Ishikawa (cell line): ENCODE data around the gene COASY.

Experiments used
- CEBPB ChIP-seq: IDR thresholded peaks from 2 replicates; pipeline ENCODE4 v1.6.1; 2012
- CREB1 ChIP-seq: IDR thresholded peaks from 2 replicates; pipeline ENCODE4 v1.6.1; 2012; ENCODE audit warnings: low read depth
- EGR1 ChIP-seq: IDR thresholded peaks from 2 replicates; pipeline ENCODE4 v1.6.1; 2012
- EP300 ChIP-seq: IDR thresholded peaks from 2 replicates; pipeline ENCODE4 v1.6.1; 2012; ENCODE audit warnings: borderline replicate concordance
- FOXM1 ChIP-seq: IDR thresholded peaks from 2 replicates; pipeline ENCODE4 v1.6.1; 2012; ENCODE audit warnings: low read depth, borderline replicate concordance
- NFIC ChIP-seq: IDR thresholded peaks from 2 replicates; pipeline ENCODE4 v1.6.1; 2012
- RAD21 ChIP-seq: IDR thresholded peaks from 2 replicates; pipeline ENCODE4 v1.6.1; 2012; ENCODE audit warnings: low read depth
- TAF1 ChIP-seq: IDR thresholded peaks from 2 replicates; pipeline ENCODE4 v1.6.1; 2012; ENCODE audit warnings: low read depth, mild to moderate bottlenecking
- TCF12 ChIP-seq: IDR thresholded peaks from 2 replicates; pipeline ENCODE4 v1.6.1; 2012; ENCODE audit warnings: low read depth
- TEAD4 ChIP-seq: IDR thresholded peaks from 2 replicates; pipeline ENCODE4 v1.6.1; 2012
- USF1 ChIP-seq: IDR thresholded peaks from 2 replicates; pipeline ENCODE4 v1.6.1; 2012
- YY1 ChIP-seq: IDR thresholded peaks from 2 replicates; pipeline ENCODE4 v1.6.1; 2012; ENCODE audit warnings: low read depth
- ZBTB7A ChIP-seq: IDR thresholded peaks from 2 replicates; pipeline ENCODE4 v1.6.1; 2012; ENCODE audit warnings: low read depth
- TF ChIP-seq, protein P1 (sequence below): IDR thresholded peaks from 2 replicates; pipeline ENCODE4 v1.6.1; 2012
- TF ChIP-seq, protein P2 (sequence below): IDR thresholded peaks from 2 replicates; pipeline ENCODE4 v1.6.1; 2012; ENCODE audit warnings: low read depth, mild to moderate bottlenecking

Gene COASY

GRCh38 chr17:42564815-42565522, 3.0 kb downstream of the COASY start:
- no peak for TF ChIP-seq TEAD4
- TF ChIP-seq, protein P1, sequence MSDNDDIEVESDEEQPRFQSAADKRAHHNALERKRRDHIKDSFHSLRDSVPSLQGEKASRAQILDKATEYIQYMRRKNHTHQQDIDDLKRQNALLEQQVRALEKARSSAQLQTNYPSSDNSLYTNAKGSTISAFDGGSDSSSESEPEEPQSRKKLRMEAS: no peak
- no peak for TF ChIP-seq EP300
- no peak for TF ChIP-seq NFIC

- TF ChIP-seq, protein P2, sequence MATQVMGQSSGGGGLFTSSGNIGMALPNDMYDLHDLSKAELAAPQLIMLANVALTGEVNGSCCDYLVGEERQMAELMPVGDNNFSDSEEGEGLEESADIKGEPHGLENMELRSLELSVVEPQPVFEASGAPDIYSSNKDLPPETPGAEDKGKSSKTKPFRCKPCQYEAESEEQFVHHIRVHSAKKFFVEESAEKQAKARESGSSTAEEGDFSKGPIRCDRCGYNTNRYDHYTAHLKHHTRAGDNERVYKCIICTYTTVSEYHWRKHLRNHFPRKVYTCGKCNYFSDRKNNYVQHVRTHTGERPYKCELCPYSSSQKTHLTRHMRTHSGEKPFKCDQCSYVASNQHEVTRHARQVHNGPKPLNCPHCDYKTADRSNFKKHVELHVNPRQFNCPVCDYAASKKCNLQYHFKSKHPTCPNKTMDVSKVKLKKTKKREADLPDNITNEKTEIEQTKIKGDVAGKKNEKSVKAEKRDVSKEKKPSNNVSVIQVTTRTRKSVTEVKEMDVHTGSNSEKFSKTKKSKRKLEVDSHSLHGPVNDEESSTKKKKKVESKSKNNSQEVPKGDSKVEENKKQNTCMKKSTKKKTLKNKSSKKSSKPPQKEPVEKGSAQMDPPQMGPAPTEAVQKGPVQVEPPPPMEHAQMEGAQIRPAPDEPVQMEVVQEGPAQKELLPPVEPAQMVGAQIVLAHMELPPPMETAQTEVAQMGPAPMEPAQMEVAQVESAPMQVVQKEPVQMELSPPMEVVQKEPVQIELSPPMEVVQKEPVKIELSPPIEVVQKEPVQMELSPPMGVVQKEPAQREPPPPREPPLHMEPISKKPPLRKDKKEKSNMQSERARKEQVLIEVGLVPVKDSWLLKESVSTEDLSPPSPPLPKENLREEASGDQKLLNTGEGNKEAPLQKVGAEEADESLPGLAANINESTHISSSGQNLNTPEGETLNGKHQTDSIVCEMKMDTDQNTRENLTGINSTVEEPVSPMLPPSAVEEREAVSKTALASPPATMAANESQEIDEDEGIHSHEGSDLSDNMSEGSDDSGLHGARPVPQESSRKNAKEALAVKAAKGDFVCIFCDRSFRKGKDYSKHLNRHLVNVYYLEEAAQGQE: no peak
- TF ChIP-seq ZBTB7A (no peak), CEBPB (no peak), YY1 (no peak), USF1 (no peak), TEAD4 (no peak), EGR1 (no peak), FOXM1 (no peak), TCF12 (no peak), EP300 (no peak), TAF1 (no peak)
- TF ChIP-seq, protein P1: no peak
Measured at GRCh38 chr17:42565523-42566214, 3.7 kb downstream of the COASY start.

DNA sequence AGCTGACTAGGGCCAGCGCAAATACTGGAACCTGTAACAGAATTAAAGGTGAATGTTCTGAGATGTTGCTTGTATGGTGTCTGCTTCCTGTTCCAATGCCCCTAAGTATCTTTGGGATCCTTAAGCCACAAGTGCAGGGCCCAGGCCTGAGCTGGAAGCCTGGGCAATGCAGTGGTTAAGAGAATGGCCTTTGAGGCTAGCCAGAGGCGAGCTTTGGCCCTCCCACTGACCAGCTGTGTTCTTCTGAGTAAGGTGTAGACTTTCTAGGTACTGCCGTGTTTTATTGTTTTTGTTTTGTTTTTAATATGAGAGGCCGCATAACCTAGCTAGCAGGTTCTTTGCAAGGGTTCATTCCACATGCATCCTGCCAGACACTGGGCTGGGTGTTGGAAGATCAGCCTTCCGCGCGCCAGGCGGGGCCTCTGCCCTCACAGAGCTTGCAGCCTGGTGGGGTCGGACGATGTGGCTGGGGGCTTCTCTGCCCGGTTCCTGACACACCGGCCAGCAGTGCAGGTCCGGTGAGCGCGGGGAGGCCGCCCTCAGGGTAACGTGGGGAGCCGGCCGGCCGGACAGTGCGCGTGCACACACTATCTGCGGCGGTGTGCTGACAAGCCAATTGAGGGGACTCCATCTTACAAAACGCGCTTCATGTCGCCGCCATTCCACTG, 4.4 kb downstream of the COASY start:
- TF ChIP-seq USF1 (no peak), EGR1 (no peak), RAD21 (no peak), YY1 (peak; percentile 87; the same call in 1 of the 2 replicates), TEAD4 (no peak; the same call in 1 of the 2 replicates)

DNA sequence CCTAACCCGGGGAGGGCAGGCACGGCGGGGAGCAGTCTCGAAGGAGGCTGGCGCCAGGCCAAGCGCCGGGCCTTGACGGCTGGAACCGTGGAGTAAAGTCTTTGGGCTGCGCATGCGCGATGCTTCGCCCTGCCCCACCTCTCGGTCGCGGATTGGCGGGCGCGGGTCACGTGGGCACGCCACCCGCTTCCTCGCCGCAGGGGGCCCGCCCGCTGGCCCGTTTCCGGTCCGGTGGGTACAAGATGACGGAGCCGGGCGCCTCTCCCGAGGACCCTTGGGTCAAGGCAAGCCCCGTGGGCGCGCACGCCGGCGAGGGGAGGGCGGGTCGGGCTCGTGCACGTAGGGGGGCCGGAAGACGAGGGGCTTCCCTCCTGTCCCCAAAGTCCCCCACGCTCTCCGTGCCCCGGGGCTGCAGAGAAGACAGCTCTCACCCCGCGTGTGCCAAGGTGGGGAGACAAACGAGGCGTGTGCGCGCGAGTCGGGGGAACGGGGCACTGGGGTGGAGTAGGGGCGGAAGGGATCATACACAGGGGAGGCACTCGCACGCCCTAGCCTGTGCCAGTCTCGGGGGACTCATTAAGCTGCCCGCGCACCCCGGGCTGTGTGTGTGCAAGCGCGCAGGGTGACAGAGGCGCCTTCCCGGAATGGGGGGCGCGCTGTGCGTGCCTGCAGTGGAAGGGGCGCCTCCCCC, 5.1 kb downstream of the COASY start, which contains the start of gene MLX:
TSS of gene MLX (plus strand) at position 218 of the 691 bp plus-strand sequence. CDS start at position 243, 25 bp downstream.
- TF ChIP-seq YY1 (peak; percentile 8; the same call in 1 of the 2 replicates), FOXM1 (no peak), ZBTB7A (peak; percentile 85), TCF12 (no peak; the same call in 1 of the 2 replicates), EGR1 (peak; percentile 32; the same call in 1 of the 2 replicates), USF1 (peak; percentile 99), RAD21 (no peak), CREB1 (no peak), EP300 (peak; percentile 13; the same call in 1 of the 2 replicates), NFIC (peak; percentile 97), TEAD4 (peak; percentile 65; the same call in 1 of the 2 replicates), TAF1 (peak; percentile 84), CEBPB (no peak)
- TF ChIP-seq, protein P1: peak; percentile 59; the same call in 1 of the 2 replicates
- TF ChIP-seq, protein P2: no peak
